Activated CD4-positive, alpha-beta memory T cell treated with anti-CD3 and anti-CD28 coated beads, Interleukin-2, amount 10 ng/mL, durations not matched to agents 7 days and 5 days (primary cell): ENCODE measurements around the gene IL31. TPM values are rescaled to one million over a fixed set of nuclear protein-coding genes. Genes with fewer than 3 reads are reported as not detected.

Experiments used
- total RNA-seq, 2 experiments: library from RNA; stranded (reverse); gene quantifications; one replicate each; pipeline ENCODE4 v1.2.3, GENCODE V29; 2021

The IL31 gene
- total RNA-seq, 2 experiments from 2014 or later = not detected

Other genes starting within 250 kb of the IL31 start
- gene BCL7A, start 152.3 kb downstream of the IL31 start, total RNA-seq = 1 to 10 TPM; 3.7 to 4.2 TPM
- 10 to 100 TPM; 26.0 to 29.6 TPM for gene MLXIP, start 95.5 kb downstream of the IL31 start, total RNA-seq
- under 1 TPM in 1 of 2 experiments, not detected in 1; 0.38 TPM for gene LRRC43, start 8.9 kb upstream of the IL31 start, total RNA-seq
- gene B3GNT4, start 29.5 kb upstream of the IL31 start, total RNA-seq = 1 to 10 TPM; 2.6 to 2.8 TPM
- gene DIABLO, start 51.8 kb upstream of the IL31 start, total RNA-seq = 10 to 100 TPM; 40.8 to 41.7 TPM
- 10 to 100 TPM; 29.8 to 30.6 TPM for gene VPS33A, start 92.3 kb upstream of the IL31 start, total RNA-seq
- gene CLIP1, start 248.4 kb upstream of the IL31 start, total RNA-seq = 10 to 100 TPM; 65.3 to 73.4 TPM